GM10266 (cell line): ENCODE results near the gene PLD3.

Experiments used
- DNase-seq: peaks from one replicate; pipeline ENCODE4 v3.0.0; 2012; ENCODE audit errors: extremely low spot score
- TF ChIP-seq, protein P1 (sequence below): IDR thresholded peaks from 2 replicates; pipeline ENCODE4 v1.5.1; 2012; ENCODE audit warnings: mild to moderate bottlenecking, low read depth; ENCODE audit not compliant: control insufficient read depth, insufficient read depth; ENCODE audit errors: missing control alignments

The PLD3 gene

GRCh38 chr19:40424637-40425449 is 76.3 kb downstream of the PLD3 start:
- TF ChIP-seq, protein P1, sequence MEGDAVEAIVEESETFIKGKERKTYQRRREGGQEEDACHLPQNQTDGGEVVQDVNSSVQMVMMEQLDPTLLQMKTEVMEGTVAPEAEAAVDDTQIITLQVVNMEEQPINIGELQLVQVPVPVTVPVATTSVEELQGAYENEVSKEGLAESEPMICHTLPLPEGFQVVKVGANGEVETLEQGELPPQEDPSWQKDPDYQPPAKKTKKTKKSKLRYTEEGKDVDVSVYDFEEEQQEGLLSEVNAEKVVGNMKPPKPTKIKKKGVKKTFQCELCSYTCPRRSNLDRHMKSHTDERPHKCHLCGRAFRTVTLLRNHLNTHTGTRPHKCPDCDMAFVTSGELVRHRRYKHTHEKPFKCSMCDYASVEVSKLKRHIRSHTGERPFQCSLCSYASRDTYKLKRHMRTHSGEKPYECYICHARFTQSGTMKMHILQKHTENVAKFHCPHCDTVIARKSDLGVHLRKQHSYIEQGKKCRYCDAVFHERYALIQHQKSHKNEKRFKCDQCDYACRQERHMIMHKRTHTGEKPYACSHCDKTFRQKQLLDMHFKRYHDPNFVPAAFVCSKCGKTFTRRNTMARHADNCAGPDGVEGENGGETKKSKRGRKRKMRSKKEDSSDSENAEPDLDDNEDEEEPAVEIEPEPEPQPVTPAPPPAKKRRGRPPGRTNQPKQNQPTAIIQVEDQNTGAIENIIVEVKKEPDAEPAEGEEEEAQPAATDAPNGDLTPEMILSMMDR = no peak
- peak; percentile 55 for DNase-seq

GRCh38 chr19:40425450-40426287 is 77.2 kb downstream of the PLD3 start, which contains the start of gene SERTAD1:
SERTAD1 (minus strand) TSS chr19:40425992; CDS start chr19:40423546, 2,446 bp downstream.
- TF ChIP-seq, protein P1 = peak; percentile 56
- DNase-seq = peak; percentile 99
